ENCODE results near the gene SMPD2.
"Not testable (repeated sequence)": the region's sequence is repeated elsewhere in the genome, so short reads cannot be mapped to it uniquely, and the experiment has no call there.

SMPD2 gene

GRCh38 chr6:109461205-109461604, 20.7 kb downstream of the SMPD2 start:
- DNase-seq (ENCODE audit: low read depth) = not testable (repeated sequence)

GRCh38 chr6:109461733-109462526, 21.4 kb downstream of the SMPD2 start:
- no peak for DNase-seq (ENCODE audit: low read depth)

GRCh38 chr6:109465772-109466171, 25.2 kb downstream of the SMPD2 start:
- no peak for DNase-seq (ENCODE audit: low read depth)

GRCh38 chr6:109466212-109466923, 25.8 kb downstream of the SMPD2 start:
- no peak for DNase-seq (ENCODE audit: low read depth)

GRCh38 chr6:109467696-109468095, 27.2 kb downstream of the SMPD2 start:
- DNase-seq (ENCODE audit: low read depth) = no peak

- DNase-seq (ENCODE audit: low read depth) = no peak
These were observed 29.2 kb downstream of the SMPD2 start for GRCh38 chr6:109469591-109470189.

GRCh38 chr6:109471105-109471810, 30.7 kb downstream of the SMPD2 start:
- DNase-seq (ENCODE audit: low read depth) = no peak

- no peak for DNase-seq (ENCODE audit: low read depth)
These were observed 31.8 kb downstream of the SMPD2 start for GRCh38 chr6:109472132-109472995.

GRCh38 chr6:109473120-109473519, 32.6 kb downstream of the SMPD2 start:
- DNase-seq (ENCODE audit: low read depth) = no peak

- no peak for DNase-seq (ENCODE audit: low read depth)
These were observed 34.5 kb downstream of the SMPD2 start for GRCh38 chr6:109474995-109475394.

GRCh38 chr6:109475625-109476024, 35.1 kb downstream of the SMPD2 start:
- DNase-seq (ENCODE audit: low read depth) = no peak

- DNase-seq (ENCODE audit: low read depth) = no peak
These were observed 36.7 kb downstream of the SMPD2 start for GRCh38 chr6:109477184-109477583.

GRCh38 chr6:109477725-109478124, 37.2 kb downstream of the SMPD2 start:
- DNase-seq (ENCODE audit: low read depth) = no peak

GRCh38 chr6:109478222-109478805, 37.8 kb downstream of the SMPD2 start:
- no peak for DNase-seq (ENCODE audit: low read depth)

GRCh38 chr6:109478841-109479624, 38.5 kb downstream of the SMPD2 start:
- no peak for DNase-seq (ENCODE audit: low read depth)

- no peak for DNase-seq (ENCODE audit: low read depth)
These were observed 40.5 kb downstream of the SMPD2 start for GRCh38 chr6:109480993-109481480.

GRCh38 chr6:109482905-109483734, 42.6 kb downstream of the SMPD2 start, which contains the start of gene ZBTB24:
Gene ZBTB24, minus strand, starts transcription at chr6:109483219. Its CDS starts 1,193 bp downstream, at chr6:109482026.
- peak; percentile 84 for DNase-seq (ENCODE audit: low read depth)

GRCh38 chr6:109483735-109484057, 43.2 kb downstream of the SMPD2 start:
- no peak for DNase-seq (ENCODE audit: low read depth)

GRCh38 chr6:109484122-109484521, 43.6 kb downstream of the SMPD2 start:
- DNase-seq (ENCODE audit: low read depth) = no peak

Data from T follicular helper cell (primary cell).